Measurements from ENCODE around the gene ATXN1.

- TF ChIP-seq CTCF (conservative IDR thresholded peaks at IDR 0.05; ENCODE audit: low read depth, low read length) = no peak
- TF ChIP-seq EZH2 (IDR thresholded peaks at IDR 0.05; ENCODE audit: borderline replicate concordance, low read depth, low read length, poor library complexity, severe bottlenecking) = no peak
These were observed 23.3 kb downstream of the ATXN1 start for GRCh38 chr6:16737925-16738324.
